Skeletal muscle tissue (tissue), 4 donors: Measurements from ENCODE around the gene SATB2. TPM values are rescaled to one million over a fixed set of nuclear protein-coding genes. Genes with fewer than 3 reads are reported as not detected.

Experiments used
- H3K27ac ChIP-seq: one replicate; pipeline ENCODE4 v1.7.0; 2013; ENCODE audit warnings: mild to moderate bottlenecking, low read depth, low read length, inconsistent platforms
- H3K27me3 ChIP-seq, 3 donors: one replicate each; pipeline ENCODE4 v1.7.0; 2013; ENCODE audit warnings: low read length in 3 of 3; ENCODE audit not compliant: control insufficient read depth in 3 of 3, insufficient read depth in 3 of 3
- H3K36me3 ChIP-seq, 3 donors: one replicate each; pipeline ENCODE4 v1.7.0; 2013; ENCODE audit warnings: low read length in 3 of 3; ENCODE audit not compliant: control insufficient read depth in 3 of 3, insufficient read depth in 3 of 3
- H3K4me1 ChIP-seq, 3 donors: one replicate each; pipeline ENCODE4 v1.7.0; 2013; ENCODE audit warnings: low read length in 3 of 3, mild to moderate bottlenecking in 3 of 3; ENCODE audit not compliant: control insufficient read depth in 3 of 3, insufficient read depth in 3 of 3
- H3K4me3 ChIP-seq, 3 donors: one replicate each; pipeline ENCODE4 v1.7.0; 2013; ENCODE audit warnings: low read length in 3 of 3
- H3K9ac ChIP-seq, 3 donors: one replicate each; pipeline ENCODE4 v1.7.0; 2013; ENCODE audit warnings: low read length in 3 of 3, mild to moderate bottlenecking in 3 of 3, moderate library complexity in 2 of 3, low read depth in 1 of 3
- H3K9me3 ChIP-seq, 3 donors: one replicate each; pipeline ENCODE4 v1.7.0; 2013; ENCODE audit warnings: low read length in 3 of 3; ENCODE audit not compliant: control insufficient read depth in 3 of 3
- total RNA-seq: library from RNA; depleted of rRNA; stranded (reverse); fragments of >200 nt; gene quantifications from one replicate; pipeline ENCODE4 v1.2.3, GENCODE V29; 2014
- donor health status: Osteomylitis.

Gene SATB2
- total RNA-seq, 1 donor from 2014 or later: 3.7 TPM

GRCh38 chr2:199230091-199230490, 227.6 kb downstream of the SATB2 start:
- H3K9me3 ChIP-seq: peaks cover 0 to 8% (median 5%) of the 10 kb centered on the region in 3 donors
- H3K27ac ChIP-seq: no peak overlapping the region
- H3K4me3 ChIP-seq: no peak overlapping the region
- no peak overlapping the region for H3K9ac ChIP-seq
- H3K27me3 ChIP-seq: no peaks in the 10 kb centered on the region
- H3K36me3 ChIP-seq: no peaks in the 10 kb centered on the region
- H3K4me1 ChIP-seq: no peaks in the 10 kb centered on the region

- H3K9me3 ChIP-seq: peaks cover 0 to 8% (median 5%) of the 10 kb centered on the region in 3 donors
- no peaks in the 10 kb centered on the region for H3K36me3 ChIP-seq
- no peaks in the 10 kb centered on the region for H3K4me1 ChIP-seq
- H3K9ac ChIP-seq: no peak overlapping the region
- H3K4me3 ChIP-seq: no peak overlapping the region
- H3K27me3 ChIP-seq: no peaks in the 10 kb centered on the region
- no peak overlapping the region for H3K27ac ChIP-seq
Measured at GRCh38 chr2:199228887-199229819, 228.6 kb downstream of the SATB2 start.

GRCh38 chr2:199223791-199224190, 233.9 kb downstream of the SATB2 start:
- H3K36me3 ChIP-seq: no peaks in the 10 kb centered on the region
- no peak overlapping the region for H3K9ac ChIP-seq
- no peaks in the 10 kb centered on the region for H3K4me1 ChIP-seq
- H3K9me3 ChIP-seq: peaks cover 0 to 7% (median 2%) of the 10 kb centered on the region in 3 donors
- H3K27me3 ChIP-seq: no peaks in the 10 kb centered on the region
- H3K4me3 ChIP-seq: no peak overlapping the region
- H3K27ac ChIP-seq: no peak overlapping the region

GRCh38 chr2:199220920-199221319, 236.8 kb downstream of the SATB2 start:
- no peak overlapping the region for H3K4me3 ChIP-seq
- peaks cover 0 to 3% (median 0%) of the 10 kb centered on the region in 3 donors for H3K9me3 ChIP-seq
- no peaks in the 10 kb centered on the region for H3K4me1 ChIP-seq
- H3K27me3 ChIP-seq: no peaks in the 10 kb centered on the region
- H3K9ac ChIP-seq: no peak overlapping the region
- H3K27ac ChIP-seq: no peak overlapping the region
- H3K36me3 ChIP-seq: no peaks in the 10 kb centered on the region

- no peak overlapping the region for H3K9ac ChIP-seq
- peaks cover 0 to 3% (median 0%) of the 10 kb centered on the region in 3 donors for H3K9me3 ChIP-seq
- no peaks in the 10 kb centered on the region for H3K36me3 ChIP-seq
- no peak overlapping the region for H3K4me3 ChIP-seq
- no peak overlapping the region for H3K27ac ChIP-seq
- H3K4me1 ChIP-seq: no peaks in the 10 kb centered on the region
- no peaks in the 10 kb centered on the region for H3K27me3 ChIP-seq
Measured at GRCh38 chr2:199219551-199219950, 238.2 kb downstream of the SATB2 start.
